ENCODE data around the gene DNM3. TPM values are rescaled to one million over a fixed set of nuclear protein-coding genes. Genes with fewer than 3 reads are reported as not detected.

DNM3 gene
- total RNA-seq, 1 donor from 2014 or later = 2.6 TPM

- Histone ChIP-seq H3K36me3 (ENCODE audit: control insufficient read depth in 3 of 3, insufficient read depth in 3 of 3, low read length in 3 of 3) (no peaks in the 10 kb centered on the region), H3K4me1 (ENCODE audit: control insufficient read depth in 3 of 3, insufficient read depth in 3 of 3, low read length in 3 of 3) (no peaks in the 10 kb centered on the region), H3K9me3 (ENCODE audit: control insufficient read depth in 3 of 3, low read length in 3 of 3) (no peaks in the 10 kb centered on the region), H3K9ac (ENCODE audit: low read depth in 1 of 3, low read length in 3 of 3) (no peak overlapping the region), H3K4me3 (ENCODE audit: low read length in 3 of 3) (no peak overlapping the region), H3K27ac (ENCODE audit: low read depth, low read length) (no peak overlapping the region), H3K27me3 (ENCODE audit: control insufficient read depth in 3 of 3, insufficient read depth in 3 of 3, low read length in 3 of 3) (no peaks in the 10 kb centered on the region)
These were observed 248.6 kb downstream of the DNM3 start for GRCh38 chr1:172089768-172090510.

DNA sequence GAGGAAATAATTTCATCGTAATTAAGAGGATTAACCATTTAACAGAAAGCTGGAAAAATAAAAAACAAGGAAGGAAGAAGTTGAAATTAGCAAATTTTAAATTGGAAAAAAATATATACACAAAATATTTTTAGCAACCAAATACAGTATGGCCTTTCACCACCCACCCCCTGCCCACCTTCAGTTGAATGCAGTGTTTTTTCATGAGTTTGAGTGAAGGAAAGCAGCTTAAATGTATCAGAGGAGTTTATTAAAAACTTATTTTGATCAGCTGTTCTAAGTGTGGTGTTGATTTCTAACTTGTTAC, 249.2 kb downstream of the DNM3 start:
- Histone ChIP-seq H3K9me3 (ENCODE audit: control insufficient read depth in 3 of 3, low read length in 3 of 3) (no peaks in the 10 kb centered on the region), H3K4me1 (ENCODE audit: control insufficient read depth in 3 of 3, insufficient read depth in 3 of 3, low read length in 3 of 3) (no peaks in the 10 kb centered on the region), H3K27ac (ENCODE audit: low read depth, low read length) (no peak overlapping the region), H3K9ac (ENCODE audit: low read depth in 1 of 3, low read length in 3 of 3) (no peak overlapping the region), H3K27me3 (ENCODE audit: control insufficient read depth in 3 of 3, insufficient read depth in 3 of 3, low read length in 3 of 3) (no peaks in the 10 kb centered on the region), H3K4me3 (ENCODE audit: low read length in 3 of 3) (no peak overlapping the region), H3K36me3 (ENCODE audit: control insufficient read depth in 3 of 3, insufficient read depth in 3 of 3, low read length in 3 of 3) (no peaks in the 10 kb centered on the region)

DNA sequence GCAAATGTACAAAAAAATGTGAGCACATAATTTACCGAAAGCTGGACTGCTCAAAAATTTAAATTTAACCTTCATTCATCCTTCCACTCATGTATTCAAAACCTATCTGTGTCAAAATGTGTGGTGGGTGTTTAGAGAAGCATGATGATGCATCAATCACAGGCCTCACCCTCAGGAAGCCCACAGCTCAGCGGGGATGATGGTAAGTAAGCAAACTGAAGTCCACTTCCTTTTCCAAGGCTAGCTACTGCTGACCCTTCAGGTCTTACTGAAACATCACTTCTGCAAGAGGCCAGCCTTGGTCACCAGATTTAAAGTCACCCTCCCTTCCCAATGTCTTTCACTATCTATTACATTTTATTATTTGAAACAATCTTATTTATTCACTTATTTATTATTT, 254.5 kb downstream of the DNM3 start:
- H3K4me3 ChIP-seq (ENCODE audit: low read length in 3 of 3) = no peak overlapping the region
- H3K9ac ChIP-seq (ENCODE audit: low read depth in 1 of 3, low read length in 3 of 3) = no peak overlapping the region
- H3K9me3 ChIP-seq (ENCODE audit: control insufficient read depth in 3 of 3, low read length in 3 of 3) = no peaks in the 10 kb centered on the region
- H3K27me3 ChIP-seq (ENCODE audit: control insufficient read depth in 3 of 3, insufficient read depth in 3 of 3, low read length in 3 of 3) = no peaks in the 10 kb centered on the region
- H3K27ac ChIP-seq (ENCODE audit: low read depth, low read length) = no peak overlapping the region
- no peaks in the 10 kb centered on the region for H3K36me3 ChIP-seq (ENCODE audit: control insufficient read depth in 3 of 3, insufficient read depth in 3 of 3, low read length in 3 of 3)
- no peaks in the 10 kb centered on the region for H3K4me1 ChIP-seq (ENCODE audit: control insufficient read depth in 3 of 3, insufficient read depth in 3 of 3, low read length in 3 of 3)

GRCh38 chr1:172105230-172105629, 263.9 kb downstream of the DNM3 start:
- no peak overlapping the region for H3K9ac ChIP-seq (ENCODE audit: low read depth in 1 of 3, low read length in 3 of 3)
- no peak overlapping the region for H3K4me3 ChIP-seq (ENCODE audit: low read length in 3 of 3)
- H3K36me3 ChIP-seq (ENCODE audit: control insufficient read depth in 3 of 3, insufficient read depth in 3 of 3, low read length in 3 of 3) = no peaks in the 10 kb centered on the region
- no peaks in the 10 kb centered on the region for H3K27me3 ChIP-seq (ENCODE audit: control insufficient read depth in 3 of 3, insufficient read depth in 3 of 3, low read length in 3 of 3)
- H3K4me1 ChIP-seq (ENCODE audit: control insufficient read depth in 3 of 3, insufficient read depth in 3 of 3, low read length in 3 of 3) = no peaks in the 10 kb centered on the region
- no peak overlapping the region for H3K27ac ChIP-seq (ENCODE audit: low read depth, low read length)
- no peaks in the 10 kb centered on the region for H3K9me3 ChIP-seq (ENCODE audit: control insufficient read depth in 3 of 3, low read length in 3 of 3)

DNA sequence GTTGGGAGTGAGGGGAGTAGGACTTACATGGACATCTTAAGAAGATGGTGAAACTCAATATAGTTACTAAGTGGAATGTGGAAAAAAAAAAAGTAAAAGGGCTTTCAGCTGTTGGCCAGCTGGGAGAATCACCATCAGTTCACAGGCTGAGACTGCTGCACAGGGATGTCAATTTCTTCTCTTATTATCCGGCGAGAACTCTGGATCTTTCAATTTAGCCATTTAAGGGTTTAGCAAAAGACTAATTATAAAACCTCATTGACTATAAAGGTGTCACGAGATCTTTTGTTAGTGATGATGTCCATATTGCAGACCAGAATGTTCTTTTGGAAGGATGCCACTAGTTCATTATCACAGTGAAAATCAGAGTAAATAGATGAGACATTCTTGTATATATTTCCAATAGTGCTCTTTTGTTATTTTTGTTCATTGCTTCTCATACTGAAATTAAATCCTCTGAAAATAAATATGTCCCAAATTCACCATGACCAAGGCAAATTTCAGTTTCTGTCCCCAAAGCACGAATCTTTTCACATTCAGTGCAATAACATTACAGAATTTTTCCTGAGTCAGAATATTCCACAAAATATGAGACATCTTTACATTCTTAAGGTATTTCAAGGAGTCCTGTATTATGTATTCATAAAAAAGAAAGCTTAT, 266.1 kb downstream of the DNM3 start:
- Histone ChIP-seq H3K9ac (ENCODE audit: low read depth in 1 of 3, low read length in 3 of 3) (no peak overlapping the region), H3K27me3 (ENCODE audit: control insufficient read depth in 3 of 3, insufficient read depth in 3 of 3, low read length in 3 of 3) (no peaks in the 10 kb centered on the region), H3K36me3 (ENCODE audit: control insufficient read depth in 3 of 3, insufficient read depth in 3 of 3, low read length in 3 of 3) (no peaks in the 10 kb centered on the region), H3K4me3 (ENCODE audit: low read length in 3 of 3) (no peak overlapping the region), H3K27ac (ENCODE audit: low read depth, low read length) (no peak overlapping the region), H3K9me3 (ENCODE audit: control insufficient read depth in 3 of 3, low read length in 3 of 3) (no peaks in the 10 kb centered on the region), H3K4me1 (ENCODE audit: control insufficient read depth in 3 of 3, insufficient read depth in 3 of 3, low read length in 3 of 3) (no peaks in the 10 kb centered on the region)

- Histone ChIP-seq H3K4me1 (ENCODE audit: control insufficient read depth in 3 of 3, insufficient read depth in 3 of 3, low read length in 3 of 3) (no peaks in the 10 kb centered on the region), H3K27ac (ENCODE audit: low read depth, low read length) (no peak overlapping the region), H3K9ac (ENCODE audit: low read depth in 1 of 3, low read length in 3 of 3) (no peak overlapping the region), H3K4me3 (ENCODE audit: low read length in 3 of 3) (no peak overlapping the region), H3K36me3 (ENCODE audit: control insufficient read depth in 3 of 3, insufficient read depth in 3 of 3, low read length in 3 of 3) (no peaks in the 10 kb centered on the region), H3K9me3 (ENCODE audit: control insufficient read depth in 3 of 3, low read length in 3 of 3) (no peaks in the 10 kb centered on the region), H3K27me3 (ENCODE audit: control insufficient read depth in 3 of 3, insufficient read depth in 3 of 3, low read length in 3 of 3) (no peaks in the 10 kb centered on the region)
These were observed 267.0 kb downstream of the DNM3 start for GRCh38 chr1:172108161-172108893.

GRCh38 chr1:172109359-172109758, 268.1 kb downstream of the DNM3 start:
- Histone ChIP-seq H3K27ac (ENCODE audit: low read depth, low read length) (no peak overlapping the region), H3K9ac (ENCODE audit: low read depth in 1 of 3, low read length in 3 of 3) (no peak overlapping the region), H3K4me3 (ENCODE audit: low read length in 3 of 3) (no peak overlapping the region), H3K36me3 (ENCODE audit: control insufficient read depth in 3 of 3, insufficient read depth in 3 of 3, low read length in 3 of 3) (no peaks in the 10 kb centered on the region), H3K9me3 (ENCODE audit: control insufficient read depth in 3 of 3, low read length in 3 of 3) (no peaks in the 10 kb centered on the region), H3K4me1 (ENCODE audit: control insufficient read depth in 3 of 3, insufficient read depth in 3 of 3, low read length in 3 of 3) (no peaks in the 10 kb centered on the region), H3K27me3 (ENCODE audit: control insufficient read depth in 3 of 3, insufficient read depth in 3 of 3, low read length in 3 of 3) (no peaks in the 10 kb centered on the region)

- H3K9me3 ChIP-seq (ENCODE audit: control insufficient read depth in 3 of 3, low read length in 3 of 3) = no peaks in the 10 kb centered on the region
These were observed 271.3 kb downstream of the DNM3 start for GRCh38 chr1:172112576-172112975.

DNA sequence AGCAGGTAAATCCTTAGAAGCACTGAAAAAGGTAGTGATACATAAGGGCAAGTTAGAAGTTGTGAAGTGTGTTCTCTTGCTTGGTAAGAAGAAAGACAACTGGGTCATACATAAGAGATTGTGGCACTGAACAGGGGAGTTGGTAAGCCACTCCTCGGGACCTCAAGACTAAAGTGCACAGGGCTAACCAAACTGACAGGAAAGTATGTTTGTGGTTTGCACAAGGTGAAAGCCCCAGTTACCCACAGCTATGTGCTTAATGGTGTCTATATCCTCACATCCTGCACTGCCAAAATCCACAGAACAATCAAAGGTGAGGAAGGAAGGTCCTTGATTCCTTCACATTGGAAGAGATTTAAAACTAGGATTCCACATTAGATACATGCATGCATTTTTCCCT, 276.5 kb downstream of the DNM3 start:
- H3K9me3 ChIP-seq (ENCODE audit: control insufficient read depth in 3 of 3, low read length in 3 of 3) = no peaks in the 10 kb centered on the region
- H3K27me3 ChIP-seq (ENCODE audit: control insufficient read depth in 3 of 3, insufficient read depth in 3 of 3, low read length in 3 of 3) = no peaks in the 10 kb centered on the region
- H3K4me1 ChIP-seq (ENCODE audit: control insufficient read depth in 3 of 3, insufficient read depth in 3 of 3, low read length in 3 of 3) = no peaks in the 10 kb centered on the region
- no peaks in the 10 kb centered on the region for H3K36me3 ChIP-seq (ENCODE audit: control insufficient read depth in 3 of 3, insufficient read depth in 3 of 3, low read length in 3 of 3)
- H3K4me3 ChIP-seq (ENCODE audit: low read length in 3 of 3) = no peak overlapping the region
- no peak overlapping the region for H3K27ac ChIP-seq (ENCODE audit: low read depth, low read length)
- no peak overlapping the region for H3K9ac ChIP-seq (ENCODE audit: low read depth in 1 of 3, low read length in 3 of 3)

More at GRCh38 chr1:172112576-172112975, 271.3 kb downstream of the DNM3 start:
- Histone ChIP-seq H3K4me3 (ENCODE audit: low read length in 3 of 3) (no peak overlapping the region), H3K27me3 (ENCODE audit: control insufficient read depth in 3 of 3, insufficient read depth in 3 of 3, low read length in 3 of 3) (no peaks in the 10 kb centered on the region), H3K4me1 (ENCODE audit: control insufficient read depth in 3 of 3, insufficient read depth in 3 of 3, low read length in 3 of 3) (no peaks in the 10 kb centered on the region), H3K36me3 (ENCODE audit: control insufficient read depth in 3 of 3, insufficient read depth in 3 of 3, low read length in 3 of 3) (no peaks in the 10 kb centered on the region), H3K27ac (ENCODE audit: low read depth, low read length) (no peak overlapping the region), H3K9ac (ENCODE audit: low read depth in 1 of 3, low read length in 3 of 3) (no peak overlapping the region)

DNA sequence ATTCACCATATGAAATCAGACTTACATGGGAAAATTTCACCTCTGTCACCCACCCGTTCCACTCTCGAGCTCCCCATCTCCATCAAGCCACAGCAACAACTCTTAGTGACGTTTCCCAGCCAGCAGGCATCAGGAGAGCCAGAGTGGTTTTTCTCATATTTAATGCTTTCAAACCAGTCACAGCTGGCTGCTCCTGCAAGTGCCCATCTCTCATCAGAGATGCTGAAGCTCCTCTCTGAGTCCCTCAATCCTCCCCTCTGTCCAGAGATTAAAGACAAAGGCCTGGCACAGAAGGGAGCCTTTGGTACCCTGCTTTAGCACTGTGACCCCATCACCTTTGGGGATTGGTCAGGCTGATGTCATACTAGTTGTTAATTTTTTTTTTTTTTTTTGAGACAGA, 277.3 kb downstream of the DNM3 start:
- Histone ChIP-seq H3K36me3 (ENCODE audit: control insufficient read depth in 3 of 3, insufficient read depth in 3 of 3, low read length in 3 of 3) (no peaks in the 10 kb centered on the region), H3K27ac (ENCODE audit: low read depth, low read length) (no peak overlapping the region), H3K4me3 (ENCODE audit: low read length in 3 of 3) (no peak overlapping the region)

More for the DNA sequence above, 277.3 kb downstream of the DNM3 start:
- Histone ChIP-seq H3K9ac (ENCODE audit: low read depth in 1 of 3, low read length in 3 of 3) (no peak overlapping the region), H3K9me3 (ENCODE audit: control insufficient read depth in 3 of 3, low read length in 3 of 3) (no peaks in the 10 kb centered on the region), H3K4me1 (ENCODE audit: control insufficient read depth in 3 of 3, insufficient read depth in 3 of 3, low read length in 3 of 3) (no peaks in the 10 kb centered on the region), H3K27me3 (ENCODE audit: control insufficient read depth in 3 of 3, insufficient read depth in 3 of 3, low read length in 3 of 3) (no peaks in the 10 kb centered on the region)
